Upper lobe of left lung (tissue), 6 donors: Measurements from ENCODE around the gene NFATC2. TPM values are rescaled to one million over a fixed set of nuclear protein-coding genes. Genes with fewer than 3 reads are reported as not detected.
A peak's percentile ranks its signal among the peaks of the same experiment; 100 is the strongest.

Experiments used
- ATAC-seq, 2 donors: fragments of 200-7000 bp; cut with Tn5 transposase; one replicate each; pipeline ENCODE4 v1.9.1; 2022; ENCODE audit warnings: mild to moderate bottlenecking in 2 of 2, moderate library complexity in 2 of 2; ENCODE audit not compliant: low FRiP score in 2 of 2
- DNase-seq, 2 donors: peaks; one replicate each; pipeline ENCODE4 v3.0.0-alpha.2; 2019 to 2020
- H3K27ac ChIP-seq, 4 donors: fragments of 200-600 bp; sonication (generic); one replicate each; pipeline ENCODE4 v1.5.1; 2016 to 2019
- H3K27me3 ChIP-seq, 4 donors: fragments of 200-600 bp; sonication (generic); one replicate each; pipeline ENCODE4 v1.5.1; 2017 to 2019
- H3K36me3 ChIP-seq, 4 donors: fragments of 200-600 bp; sonication (generic); one replicate each; pipeline ENCODE4 v1.5.1; 2016 to 2019
- H3K4me1 ChIP-seq, 4 donors: fragments of 200-600 bp; sonication (generic); one replicate each; pipeline ENCODE4 v1.5.1; 2018 to 2019
- H3K4me3 ChIP-seq, 4 donors: fragments of 200-600 bp; sonication (generic); one replicate each; pipeline ENCODE4 v1.5.1; 2017 to 2019; ENCODE audit warnings: mild to moderate bottlenecking in 2 of 4, moderate library complexity in 1 of 4
- H3K9me3 ChIP-seq, 4 donors: fragments of 200-600 bp; sonication (generic); one replicate each; pipeline ENCODE4 v1.5.1; 2018 to 2019
- CTCF ChIP-seq, 6 experiments: fragments of 450-650 bp in 4 of 6; fragments of 200-600 bp in 2 of 6; sonication (generic) in 2 of 6; IDR thresholded peaks; one replicate each; pipeline ENCODE4 v1.5.1; 2016 to 2019; ENCODE audit warnings: antibody characterized with exemption in 6 of 6
- EP300 ChIP-seq, 4 donors: sonication (generic); formaldehyde crosslinking; IDR thresholded peaks; one replicate each; pipeline ENCODE4 v1.5.1; 2017; ENCODE audit warnings: antibody characterized with exemption in 4 of 4, control low read depth in 2 of 4
- POLR2A ChIP-seq, 4 donors: fragments of 450-650 bp; IDR thresholded peaks; one replicate each; pipeline ENCODE4 v1.5.1; 2016 to 2017; ENCODE audit warnings: antibody characterized with exemption in 4 of 4, mild to moderate bottlenecking in 2 of 4
- POLR2AphosphoS5 ChIP-seq, 2 donors: sonication (generic); formaldehyde crosslinking; IDR thresholded peaks; one replicate each; pipeline ENCODE4 v1.5.1; 2017; ENCODE audit warnings: antibody characterized with exemption in 2 of 2
- WGBS, 2 donors: methylation state at CpG; one replicate each; pipeline ENCODE4 v1.1.5; 2017 to 2018; 5-methylcytosine and 5-hydroxymethylcytosine counted together
- total RNA-seq, 6 donors: library from RNA; depleted of rRNA in 4 of 6; stranded (reverse); fragments of >200 nt in 4 of 6; gene quantifications; one replicate each; pipeline versions ENCODE4 v1.1.0 to v1.2.1, GENCODE V29; 2016 to 2021
- donor health status: DM: no; HTN: no; CAD: no; lungs with moderate emphysema.
- donor health status: DM: no; HTN: yes; CAD: no; lungs with severe emphysema.

The NFATC2 gene
- total RNA-seq, 6 donors from 2014 or later: 5.1 to 28.1 (median 7.6) TPM

GRCh38 chr20:51429696-51430095 is 112.8 kb downstream of the NFATC2 start:
- Histone ChIP-seq H3K9me3 (no peaks in the 10 kb centered on the region), H3K27me3 (no peaks in the 10 kb centered on the region), H3K36me3 (peaks cover 0 to 6% (median 1%) of the 10 kb centered on the region in 4 donors), H3K27ac (no peak overlapping the region), H3K4me1 (peaks cover 5 to 13% (median 9%) of the 10 kb centered on the region in 4 donors), H3K4me3 (no peak overlapping the region)
- no peak for DNase-seq
- TF ChIP-seq POLR2A (IDR thresholded peaks at IDR 0.05) (no peak), EP300 (IDR thresholded peaks at IDR 0.05) (no peak), POLR2AphosphoS5 (IDR thresholded peaks at IDR 0.05) (no peak), CTCF (IDR thresholded peaks at IDR 0.05) (no peak)
- WGBS, 2 donors: 73 to 84% methylated on average over 8 to 10 of the region's 10 CpGs
- no peak for ATAC-seq

DNA sequence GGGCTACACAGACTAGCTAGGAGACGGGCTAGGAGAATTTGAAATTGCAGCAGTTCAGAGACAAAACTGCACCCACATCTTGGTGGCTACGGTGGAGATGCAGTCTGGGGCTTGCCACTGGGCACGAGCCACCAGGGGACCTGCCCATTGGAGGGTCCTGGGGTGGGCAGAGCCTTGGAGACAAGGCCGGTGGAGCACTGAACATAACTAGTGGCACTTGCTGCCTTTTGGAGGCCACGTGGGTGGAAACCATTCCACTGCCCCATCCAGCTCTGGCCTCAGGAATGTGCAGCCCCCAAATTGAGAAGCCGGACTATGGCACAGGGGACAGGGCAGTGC is 113.4 kb downstream of the NFATC2 start:
- ATAC-seq: no peak
- Histone ChIP-seq H3K27me3 (no peaks in the 10 kb centered on the region), H3K4me1 (peaks cover 5 to 13% (median 9%) of the 10 kb centered on the region in 4 donors), H3K4me3 (no peak overlapping the region), H3K27ac (no peak overlapping the region), H3K36me3 (peaks cover 0 to 6% (median 0%) of the 10 kb centered on the region in 4 donors), H3K9me3 (no peaks in the 10 kb centered on the region)
- 90 to 94% methylated on average over 4 to 6 of the region's 6 CpGs for WGBS, 2 donors
- no peak for DNase-seq
- TF ChIP-seq EP300 (IDR thresholded peaks at IDR 0.05) (no peak), POLR2AphosphoS5 (IDR thresholded peaks at IDR 0.05) (no peak), CTCF (IDR thresholded peaks at IDR 0.05) (no peak), POLR2A (IDR thresholded peaks at IDR 0.05) (no peak)

- H3K27me3 ChIP-seq: no peaks in the 10 kb centered on the region
- TF ChIP-seq POLR2A (IDR thresholded peaks at IDR 0.05) (no peak), EP300 (IDR thresholded peaks at IDR 0.05) (no peak), CTCF (IDR thresholded peaks at IDR 0.05) (no peak), POLR2AphosphoS5 (IDR thresholded peaks at IDR 0.05) (no peak)
- WGBS, 2 donors: 43 to 70% methylated on average over 25 of the region's 25 CpGs
- peak; percentile 24 to 71 for DNase-seq
- no peaks in the 10 kb centered on the region for H3K9me3 ChIP-seq
- H3K4me3 ChIP-seq: no peak overlapping the region
- H3K36me3 ChIP-seq: peaks cover 0 to 6% (median 0%) of the 10 kb centered on the region in 4 donors
- ATAC-seq: peak in 1 of 2 donors; percentile 69
- H3K27ac ChIP-seq: no peak overlapping the region
- peaks cover 5 to 13% (median 9%) of the 10 kb centered on the region in 4 donors for H3K4me1 ChIP-seq
Measured at GRCh38 chr20:51428401-51429143, 113.9 kb downstream of the NFATC2 start.

DNA sequence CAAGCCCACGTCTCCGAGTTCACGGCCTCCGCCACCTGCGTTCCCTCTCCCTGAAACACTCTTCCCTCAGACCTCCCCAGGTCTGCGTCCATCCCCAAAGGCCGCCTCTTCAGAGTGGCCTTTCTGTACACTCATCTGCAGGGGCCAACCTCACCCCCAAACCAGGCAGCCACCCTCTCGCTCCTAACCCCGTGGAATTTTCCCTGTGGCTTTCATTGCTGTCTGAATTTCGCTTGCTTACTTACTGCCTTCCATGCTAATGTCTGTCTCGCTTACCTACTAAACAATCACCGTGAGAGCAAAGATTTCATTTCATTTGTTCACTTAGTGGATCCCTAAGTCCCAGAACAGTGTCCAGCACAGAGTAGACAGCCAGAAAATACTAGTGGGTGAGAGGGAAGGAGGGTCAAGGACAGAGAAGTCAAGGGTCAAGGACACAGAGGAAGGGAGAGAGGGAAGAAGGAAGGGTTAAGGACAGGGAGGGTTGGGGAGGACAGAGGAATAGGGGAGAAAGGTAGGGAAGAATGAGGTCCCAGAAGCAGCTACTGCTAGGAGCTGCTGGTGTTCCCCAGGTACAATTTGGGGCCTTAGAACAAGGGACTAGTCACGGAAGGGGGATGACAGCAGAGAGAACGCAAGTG is 114.7 kb downstream of the NFATC2 start:
- WGBS, 2 donors: 87 to 89% methylated on average over 14 of the region's 14 CpGs
- no peak overlapping the region for H3K4me3 ChIP-seq
- no peak for ATAC-seq
- H3K9me3 ChIP-seq: no peaks in the 10 kb centered on the region
- no peak for DNase-seq
- no peak for TF ChIP-seq CTCF (IDR thresholded peaks at IDR 0.05)
- no peak for TF ChIP-seq POLR2AphosphoS5 (IDR thresholded peaks at IDR 0.05)
- no peak for TF ChIP-seq EP300 (IDR thresholded peaks at IDR 0.05)
- TF ChIP-seq POLR2A (IDR thresholded peaks at IDR 0.05): no peak
- peaks cover 0 to 6% (median 0%) of the 10 kb centered on the region in 4 donors for H3K36me3 ChIP-seq
- H3K27me3 ChIP-seq: no peaks in the 10 kb centered on the region
- no peak overlapping the region for H3K27ac ChIP-seq
- H3K4me1 ChIP-seq: peaks cover 5 to 13% (median 9%) of the 10 kb centered on the region in 4 donors
